ENCODE measurements around the gene PCDHGC4. TPM values are rescaled to one million over a fixed set of nuclear protein-coding genes. Genes with fewer than 3 reads are reported as not detected.

The PCDHGC4 gene
- total RNA-seq, 1 donor: 2.9 TPM

GRCh38 chr5:141529873-141530272 is 45.0 kb downstream of the PCDHGC4 start:
- Histone ChIP-seq H3K4me3 (ENCODE audit: insufficient read depth, low read length) (no peak overlapping the region), H3K27me3 (ENCODE audit: insufficient read depth, low read length) (no peaks in the 10 kb centered on the region), H4K20me1 (ENCODE audit: insufficient read depth, low read length) (no peaks in the 10 kb centered on the region), H3K27ac (ENCODE audit: low read depth, low read length) (peak overlapping the region; percentile 65), H3K9me3 (ENCODE audit: low read depth, low read length) (no peaks in the 10 kb centered on the region), H3K4me1 (ENCODE audit: insufficient read depth, low read length) (peaks cover 32% of the 10 kb centered on the region), H3K79me2 (ENCODE audit: insufficient read depth, low read length) (no peaks in the 10 kb centered on the region), H3K36me3 (ENCODE audit: insufficient read depth, low read length) (peaks cover 24% of the 10 kb centered on the region), H2AFZ (ENCODE audit: low read length) (no peak overlapping the region), H3K4me2 (ENCODE audit: insufficient read depth, low read length) (no peak overlapping the region)
- no peak for TF ChIP-seq CTCF (IDR thresholded peaks at IDR 0.05; ENCODE audit: extremely low read depth, low read depth, low read length)
- DNase-seq (ENCODE audit: insufficient read length, low spot score, missing footprints): no peak

GRCh38 chr5:141532726-141533125 is 47.9 kb downstream of the PCDHGC4 start:
- Histone ChIP-seq H3K27ac (ENCODE audit: low read depth, low read length) (no peak overlapping the region), H3K4me2 (ENCODE audit: insufficient read depth, low read length) (no peak overlapping the region), H3K36me3 (ENCODE audit: insufficient read depth, low read length) (peaks cover 8% of the 10 kb centered on the region), H3K79me2 (ENCODE audit: insufficient read depth, low read length) (no peaks in the 10 kb centered on the region), H3K4me3 (ENCODE audit: insufficient read depth, low read length) (no peak overlapping the region), H3K4me1 (ENCODE audit: insufficient read depth, low read length) (peaks cover 17% of the 10 kb centered on the region), H3K9me3 (ENCODE audit: low read depth, low read length) (no peaks in the 10 kb centered on the region), H3K27me3 (ENCODE audit: insufficient read depth, low read length) (no peaks in the 10 kb centered on the region), H4K20me1 (ENCODE audit: insufficient read depth, low read length) (no peaks in the 10 kb centered on the region), H2AFZ (ENCODE audit: low read length) (no peak overlapping the region)
- no peak for TF ChIP-seq CTCF (IDR thresholded peaks at IDR 0.05; ENCODE audit: extremely low read depth, low read depth, low read length)
- DNase-seq (ENCODE audit: insufficient read length, low spot score, missing footprints): no peak

DNA sequence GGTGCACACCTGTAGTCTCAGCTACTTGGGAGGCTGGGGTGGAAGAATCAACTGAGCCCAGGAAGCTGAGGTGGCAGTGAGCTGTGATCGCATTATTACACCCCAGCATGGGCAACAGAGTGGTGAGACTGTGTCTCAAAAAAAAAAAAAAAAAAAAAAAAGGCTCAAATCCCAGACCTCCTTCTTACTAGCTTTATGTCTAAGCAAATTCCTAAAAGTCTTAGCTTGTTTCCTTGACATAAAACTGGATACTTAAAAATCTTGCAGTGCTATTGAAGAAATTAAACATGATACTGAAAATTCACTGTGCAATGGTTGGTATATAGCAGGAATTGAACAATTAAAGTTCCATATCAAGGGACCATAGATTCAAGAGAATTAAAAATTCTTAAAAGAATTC is 49.1 kb downstream of the PCDHGC4 start:
- Histone ChIP-seq H3K27me3 (ENCODE audit: insufficient read depth, low read length) (no peaks in the 10 kb centered on the region), H2AFZ (ENCODE audit: low read length) (no peak overlapping the region), H3K79me2 (ENCODE audit: insufficient read depth, low read length) (no peaks in the 10 kb centered on the region), H4K20me1 (ENCODE audit: insufficient read depth, low read length) (no peaks in the 10 kb centered on the region), H3K9me3 (ENCODE audit: low read depth, low read length) (no peaks in the 10 kb centered on the region), H3K27ac (ENCODE audit: low read depth, low read length) (no peak overlapping the region), H3K4me2 (ENCODE audit: insufficient read depth, low read length) (no peak overlapping the region), H3K4me3 (ENCODE audit: insufficient read depth, low read length) (no peak overlapping the region), H3K4me1 (ENCODE audit: insufficient read depth, low read length) (peaks cover 9% of the 10 kb centered on the region), H3K36me3 (ENCODE audit: insufficient read depth, low read length) (no peaks in the 10 kb centered on the region)
- no peak for TF ChIP-seq CTCF (IDR thresholded peaks at IDR 0.05; ENCODE audit: extremely low read depth, low read depth, low read length)
- DNase-seq (ENCODE audit: insufficient read length, low spot score, missing footprints): no peak

GRCh38 chr5:141534492-141535213 is 49.8 kb downstream of the PCDHGC4 start:
- no peak for DNase-seq (ENCODE audit: insufficient read length, low spot score, missing footprints)

More at GRCh38 chr5:141534492-141535213, 49.8 kb downstream of the PCDHGC4 start:
- Histone ChIP-seq H3K27me3 (ENCODE audit: insufficient read depth, low read length) (no peaks in the 10 kb centered on the region), H3K4me3 (ENCODE audit: insufficient read depth, low read length) (no peak overlapping the region), H3K27ac (ENCODE audit: low read depth, low read length) (no peak overlapping the region), H3K4me2 (ENCODE audit: insufficient read depth, low read length) (no peak overlapping the region), H3K4me1 (ENCODE audit: insufficient read depth, low read length) (peaks cover 1% of the 10 kb centered on the region), H3K36me3 (ENCODE audit: insufficient read depth, low read length) (no peaks in the 10 kb centered on the region), H3K79me2 (ENCODE audit: insufficient read depth, low read length) (no peaks in the 10 kb centered on the region), H4K20me1 (ENCODE audit: insufficient read depth, low read length) (no peaks in the 10 kb centered on the region), H2AFZ (ENCODE audit: low read length) (no peak overlapping the region), H3K9me3 (ENCODE audit: low read depth, low read length) (no peaks in the 10 kb centered on the region)
- no peak for TF ChIP-seq CTCF (IDR thresholded peaks at IDR 0.05; ENCODE audit: extremely low read depth, low read depth, low read length)

Other genes starting within 250 kb of the PCDHGC4 start
- 0.88 and 1.1 TPM in 2 replicates for gene PCDHB15, start 239.6 kb upstream of the PCDHGC4 start, total RNA-seq
- gene SLC25A2, start 181.0 kb upstream of the PCDHGC4 start, total RNA-seq: 0.36 and 0.59 TPM in 2 replicates
- 44.2 and 48.1 TPM in 2 replicates for gene TAF7, start 164.2 kb upstream of the PCDHGC4 start, total RNA-seq
- gene PCDHGA1, start 154.5 kb upstream of the PCDHGC4 start, total RNA-seq: 1.1 and 1.5 TPM in 2 replicates
- gene PCDHGA2, start 146.3 kb upstream of the PCDHGC4 start, total RNA-seq: 2.7 and 2.9 TPM in 2 replicates
- 2.4 and 2.9 TPM in 2 replicates for gene PCDHGA3, start 141.2 kb upstream of the PCDHGC4 start, total RNA-seq
- gene PCDHGB1, start 134.9 kb upstream of the PCDHGC4 start, total RNA-seq: 3.3 and 5.0 TPM in 2 replicates
- gene PCDHGA4, start 130.0 kb upstream of the PCDHGC4 start, total RNA-seq: 6.8 and 6.9 TPM in 2 replicates
- gene PCDHGB2, start 125.0 kb upstream of the PCDHGC4 start, total RNA-seq: 4.3 and 5.6 TPM in 2 replicates
- gene PCDHGA5, start 120.9 kb upstream of the PCDHGC4 start, total RNA-seq: 2.5 and 2.7 TPM in 2 replicates
- 6.2 and 8.0 TPM in 2 replicates for gene PCDHGB3, start 114.8 kb upstream of the PCDHGC4 start, total RNA-seq
- gene PCDHGA6, start 111.1 kb upstream of the PCDHGC4 start, total RNA-seq: 5.0 and 5.1 TPM in 2 replicates
- gene PCDHGA7, start 102.3 kb upstream of the PCDHGC4 start, total RNA-seq: 6.5 TPM in 2 replicates
- 14.1 and 15.9 TPM in 2 replicates for gene PCDHGB4, start 97.3 kb upstream of the PCDHGC4 start, total RNA-seq
- gene PCDHGA8, start 92.4 kb upstream of the PCDHGC4 start, total RNA-seq: 3.5 and 3.6 TPM in 2 replicates
- gene PCDHGB5, start 87.1 kb upstream of the PCDHGC4 start, total RNA-seq: 21.5 and 24.2 TPM in 2 replicates
- 6.2 and 6.5 TPM in 2 replicates for gene PCDHGA9, start 82.3 kb upstream of the PCDHGC4 start, total RNA-seq
- 6.2 and 8.0 TPM in 2 replicates for gene PCDHGB6, start 77.0 kb upstream of the PCDHGC4 start, total RNA-seq
- gene PCDHGA10, start 72.0 kb upstream of the PCDHGC4 start, total RNA-seq: 23.2 and 24.8 TPM in 2 replicates
- gene PCDHGB7, start 67.4 kb upstream of the PCDHGC4 start, total RNA-seq: 18.5 and 19.2 TPM in 2 replicates
- gene PCDHGA11, start 64.0 kb upstream of the PCDHGC4 start, total RNA-seq: 12.3 and 16.5 TPM in 2 replicates
- 20.6 and 33.6 TPM in 2 replicates for gene PCDHGA12, start 54.5 kb upstream of the PCDHGC4 start, total RNA-seq
- 59.4 and 91.3 TPM in 2 replicates for gene PCDHGC3, start 9.1 kb upstream of the PCDHGC4 start, total RNA-seq
- 3.6 and 5.3 TPM in 2 replicates for gene PCDHGC5, start 4.1 kb downstream of the PCDHGC4 start, total RNA-seq
- gene DIAPH1, start 134.0 kb downstream of the PCDHGC4 start, total RNA-seq: 18.5 and 19.2 TPM in 2 replicates
- gene HDAC3, start 151.8 kb downstream of the PCDHGC4 start, total RNA-seq: 47.8 and 50.4 TPM in 2 replicates
- 4.4 and 5.1 TPM in 2 replicates for gene RELL2, start 152.0 kb downstream of the PCDHGC4 start, total RNA-seq
- 21.8 and 22.4 TPM in 2 replicates for gene FCHSD1, start 166.4 kb downstream of the PCDHGC4 start, total RNA-seq
- gene ARAP3, start 197.2 kb downstream of the PCDHGC4 start, total RNA-seq: 2.1 and 2.2 TPM in 2 replicates